ENCODE measurements around the gene NPTXR.

NPTXR gene

DNA sequence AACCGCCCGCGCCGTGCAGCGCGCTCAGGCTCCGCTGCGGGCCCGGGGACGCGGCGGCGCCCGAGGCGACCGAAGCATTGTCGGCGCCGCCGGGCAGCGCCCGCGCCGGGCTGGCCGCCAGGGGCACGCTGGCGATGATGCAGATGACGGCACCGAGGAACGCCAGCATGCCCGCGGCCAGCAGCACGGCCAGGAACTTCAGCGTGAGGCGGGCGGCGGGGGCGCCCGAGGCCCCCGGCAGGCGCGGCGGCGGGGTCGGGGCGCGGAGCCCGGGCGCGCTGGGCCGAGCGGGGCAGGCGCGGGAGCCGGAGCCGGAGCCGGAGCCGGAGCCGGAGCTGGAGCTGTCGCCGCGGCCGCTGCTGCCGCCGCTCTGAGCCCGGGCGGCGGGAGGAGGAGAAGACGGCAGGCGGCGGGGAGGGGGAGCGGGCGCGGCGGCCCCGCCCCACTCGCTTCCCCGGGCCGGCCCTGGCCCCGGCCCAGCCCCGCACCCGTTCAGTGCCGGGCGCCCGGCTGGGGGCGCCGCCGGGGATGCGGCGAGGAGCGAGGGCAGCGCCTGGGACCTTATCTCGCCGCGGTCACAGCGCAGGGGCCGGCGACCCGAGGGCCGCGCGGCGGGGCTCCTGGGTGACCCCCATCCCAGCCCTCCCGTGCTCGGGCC is at the start of gene NPTXR:
TSS of gene NPTXR (minus strand) at position 372 of the 658 bp plus-strand sequence.
- peak; percentile 37 for DNase-seq

DNA sequence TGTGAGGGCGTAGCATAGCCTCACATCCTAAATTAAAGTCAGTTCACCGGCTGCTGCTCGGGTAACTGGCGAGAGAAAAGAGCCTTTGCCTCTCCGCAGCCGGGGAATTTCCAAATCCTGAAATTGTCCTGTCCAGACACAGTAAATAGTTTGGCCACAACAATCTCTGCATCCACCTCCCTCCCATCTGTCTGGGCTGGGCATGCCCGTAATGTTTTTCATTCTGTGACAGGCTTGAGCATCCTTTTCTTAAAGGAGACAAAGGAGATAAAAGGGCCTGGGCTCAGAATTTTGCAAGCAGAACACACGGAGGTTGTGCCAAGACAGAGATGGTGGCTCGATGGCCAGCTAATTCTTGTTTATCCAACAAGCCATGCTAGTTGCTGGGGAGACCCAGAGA is 47.4 kb upstream of the NPTXR start:
- DNase-seq = no peak

DNA sequence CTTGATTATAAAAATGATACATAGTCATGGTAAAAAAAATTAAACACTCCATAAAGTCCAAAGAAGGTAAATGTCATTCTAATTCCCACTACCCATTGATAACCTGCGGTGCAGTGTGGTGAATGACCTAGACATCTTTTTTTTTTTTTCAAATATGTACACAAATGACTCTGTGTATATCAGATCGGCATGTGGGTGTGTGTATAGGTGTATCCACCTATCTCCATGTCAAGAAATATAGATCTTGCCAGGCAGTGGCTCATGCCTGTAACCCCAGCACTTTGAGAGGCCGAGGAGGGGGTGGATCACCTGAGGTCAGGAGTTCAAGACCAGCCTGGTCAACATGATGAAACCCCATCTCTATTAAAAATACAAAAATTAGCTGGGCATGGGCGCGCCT is 46.5 kb upstream of the NPTXR start:
- DNase-seq = no peak

DNA sequence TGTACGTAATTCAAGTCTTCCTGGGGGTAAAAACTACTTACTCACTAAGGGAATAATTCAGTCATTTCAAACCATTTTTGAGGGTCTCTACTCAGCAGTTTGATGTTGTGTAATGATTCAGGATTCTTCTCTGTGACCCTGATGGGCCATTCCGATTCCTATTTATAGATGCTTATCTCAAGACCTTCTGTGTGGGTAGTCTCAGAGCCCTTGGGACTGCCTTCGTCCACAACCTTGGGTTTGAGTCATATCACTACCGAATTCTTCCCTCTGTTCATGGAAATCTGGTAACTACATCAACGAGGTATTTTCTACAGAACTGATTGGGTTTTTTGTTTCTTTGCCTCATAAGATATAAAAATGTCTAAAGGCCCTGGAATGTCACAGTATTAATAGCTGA is 42.5 kb upstream of the NPTXR start:
- DNase-seq = no peak

DNA sequence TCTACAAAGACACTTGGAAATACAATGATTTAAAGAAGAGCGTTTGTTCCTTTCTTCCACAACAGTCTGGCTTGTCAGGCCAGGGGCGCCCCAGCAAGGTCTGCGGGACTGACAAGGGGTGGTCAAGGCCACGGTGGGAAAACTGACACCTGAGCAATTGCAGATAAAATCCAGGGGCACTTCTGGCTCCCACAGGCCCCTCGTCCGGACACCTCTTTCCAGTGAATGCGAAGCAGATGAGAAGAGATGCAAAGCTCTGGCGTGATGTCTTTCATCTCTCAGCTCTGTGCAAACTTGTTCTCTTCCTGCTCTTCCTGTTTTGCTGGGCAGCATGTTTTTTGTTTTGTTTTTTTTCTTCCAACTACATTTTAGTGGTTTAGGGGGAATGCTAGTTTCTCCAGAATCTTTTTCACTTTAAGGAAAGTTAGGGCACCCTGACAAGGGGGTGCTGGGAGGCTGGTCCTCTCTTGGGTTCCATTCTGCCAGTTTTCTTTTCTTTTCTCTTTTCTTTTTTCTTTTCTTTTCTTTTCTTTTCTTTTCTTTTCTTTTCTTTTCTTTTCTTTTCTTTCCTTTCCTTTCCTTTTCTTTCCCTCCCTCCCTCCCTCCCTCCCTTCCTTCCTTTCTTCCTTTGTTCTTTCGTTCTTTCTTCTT is 39.3 kb upstream of the NPTXR start:
- no peak for DNase-seq

DNA sequence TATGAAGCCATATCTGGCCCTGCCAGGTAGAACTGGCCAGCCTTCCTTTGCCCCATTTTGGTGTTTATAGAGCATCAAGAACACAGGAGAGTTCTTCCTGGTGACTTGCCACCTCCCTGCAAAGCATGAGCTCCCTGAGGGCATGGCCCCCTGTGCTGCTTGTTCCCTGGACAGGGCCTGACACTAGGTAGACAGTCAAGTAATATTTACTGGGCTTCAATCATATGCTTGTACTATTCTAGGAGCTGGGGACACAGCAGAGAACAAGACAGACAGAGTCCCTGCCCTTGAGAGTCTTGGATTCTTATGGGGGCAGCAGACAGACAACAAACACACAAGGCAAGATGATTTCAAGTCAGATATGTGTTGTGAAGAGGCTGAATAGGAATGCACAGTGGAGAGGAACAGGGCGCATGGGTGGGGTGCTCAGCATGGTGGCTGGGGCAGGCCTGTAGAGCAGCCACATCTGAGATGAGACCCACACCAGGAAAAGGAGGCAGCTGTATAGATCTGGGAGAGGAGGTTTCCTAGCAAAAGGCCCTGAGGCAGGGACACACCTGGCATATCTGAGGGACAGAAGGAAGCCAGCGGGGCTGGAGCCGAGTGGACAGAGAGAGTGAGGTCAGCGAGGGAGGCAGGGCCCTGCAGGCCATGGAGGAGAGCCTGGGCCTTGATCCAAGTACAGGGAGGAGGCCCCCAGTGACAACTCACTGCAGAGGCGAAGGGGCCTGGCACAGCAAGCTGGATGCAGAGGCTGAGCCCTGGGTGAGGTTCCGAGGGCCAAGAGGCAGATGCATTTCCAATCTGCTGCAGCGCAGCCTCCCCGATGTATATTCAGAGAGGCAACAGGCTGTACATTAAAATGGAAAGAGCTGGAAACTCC is 38.4 kb upstream of the NPTXR start:
- no peak for DNase-seq

DNA sequence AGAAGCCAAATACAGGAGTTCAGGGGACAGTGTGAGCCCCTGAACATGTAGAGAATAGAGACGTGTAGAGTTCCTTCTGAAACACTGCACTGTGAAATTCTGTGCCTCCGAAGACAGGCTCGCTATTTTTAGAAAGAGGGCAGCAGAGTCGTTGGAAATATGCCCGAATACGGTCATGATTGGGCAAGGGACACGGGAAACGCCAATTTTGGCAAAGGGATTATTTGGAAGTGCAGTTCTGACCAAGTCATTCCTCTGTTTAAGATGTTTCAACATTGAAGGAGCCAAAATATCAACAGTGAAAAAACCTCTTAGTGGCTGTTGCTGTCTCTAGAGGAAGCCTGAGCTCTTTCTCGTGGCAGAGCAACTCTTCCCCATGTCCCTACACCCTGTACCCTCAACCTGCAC is 37.6 kb upstream of the NPTXR start:
- no peak for DNase-seq

DNA sequence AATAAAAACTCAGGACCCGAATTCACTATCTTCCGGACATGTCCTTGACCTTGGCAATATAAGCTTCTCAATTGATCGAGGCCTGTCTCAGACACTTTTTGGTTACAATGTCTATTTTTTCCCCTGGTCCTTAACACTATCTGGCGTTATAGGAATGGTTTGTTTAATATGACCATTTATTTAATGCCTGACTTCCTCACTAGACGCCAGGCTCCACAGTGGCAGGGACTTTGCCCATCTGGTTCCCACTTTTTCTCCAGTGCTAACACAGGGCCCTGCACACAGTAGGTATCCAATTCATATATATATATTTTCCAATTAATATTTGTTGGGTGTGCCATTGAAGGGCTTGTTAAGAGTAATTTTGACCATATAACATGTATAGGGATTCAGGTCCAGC is 36.1 kb upstream of the NPTXR start:
- DNase-seq = no peak

DNA sequence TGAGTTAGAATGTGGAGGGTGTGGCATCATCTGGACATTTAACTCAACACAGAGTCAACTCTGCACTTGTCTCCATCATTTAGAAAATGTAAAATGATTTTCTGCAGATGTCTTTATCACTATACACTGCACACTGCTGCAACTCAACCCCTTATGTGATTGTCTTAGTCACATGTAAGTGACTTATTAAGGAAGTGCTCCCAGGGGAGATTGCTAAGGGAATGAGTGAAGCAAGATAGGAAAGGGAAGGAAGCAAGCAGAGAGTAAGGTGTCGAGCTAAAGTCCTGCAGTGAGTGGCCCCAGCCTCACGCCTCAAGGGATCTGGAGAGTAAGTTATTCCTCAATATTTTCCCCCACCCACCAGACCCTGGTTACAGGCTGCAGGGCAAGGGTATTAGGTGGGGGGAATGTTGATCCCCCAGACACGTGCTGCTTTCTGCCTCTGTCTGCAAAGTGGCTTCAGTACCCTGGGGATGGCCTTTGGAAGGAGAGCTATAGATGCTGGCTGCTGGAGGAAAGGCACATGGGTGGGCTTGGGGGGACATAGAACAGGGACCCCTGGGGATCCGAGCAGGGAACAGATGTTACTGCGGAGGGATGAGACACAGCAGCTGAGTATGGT is 35.4 kb upstream of the NPTXR start:
- DNase-seq = no peak

DNA sequence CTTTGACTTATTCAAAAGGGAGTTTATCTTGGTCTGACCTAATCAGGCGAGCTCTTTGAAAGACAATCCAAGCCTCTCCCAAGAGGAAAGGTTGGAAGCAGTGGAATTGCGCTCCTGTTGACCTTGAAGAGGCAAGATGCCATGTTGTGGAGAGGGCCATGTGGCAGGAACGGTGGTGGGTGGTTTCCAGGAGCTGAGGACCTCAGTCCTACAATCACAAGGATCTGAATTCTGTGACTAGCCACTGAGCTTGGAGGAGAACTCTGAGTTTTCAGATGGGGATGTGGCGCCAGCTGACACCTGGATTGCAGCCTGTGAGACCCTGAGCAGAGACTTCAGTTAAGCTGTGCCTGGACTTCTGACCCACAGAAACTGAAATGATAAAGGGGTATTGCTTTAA is 34.2 kb upstream of the NPTXR start:
- DNase-seq = no peak

DNA sequence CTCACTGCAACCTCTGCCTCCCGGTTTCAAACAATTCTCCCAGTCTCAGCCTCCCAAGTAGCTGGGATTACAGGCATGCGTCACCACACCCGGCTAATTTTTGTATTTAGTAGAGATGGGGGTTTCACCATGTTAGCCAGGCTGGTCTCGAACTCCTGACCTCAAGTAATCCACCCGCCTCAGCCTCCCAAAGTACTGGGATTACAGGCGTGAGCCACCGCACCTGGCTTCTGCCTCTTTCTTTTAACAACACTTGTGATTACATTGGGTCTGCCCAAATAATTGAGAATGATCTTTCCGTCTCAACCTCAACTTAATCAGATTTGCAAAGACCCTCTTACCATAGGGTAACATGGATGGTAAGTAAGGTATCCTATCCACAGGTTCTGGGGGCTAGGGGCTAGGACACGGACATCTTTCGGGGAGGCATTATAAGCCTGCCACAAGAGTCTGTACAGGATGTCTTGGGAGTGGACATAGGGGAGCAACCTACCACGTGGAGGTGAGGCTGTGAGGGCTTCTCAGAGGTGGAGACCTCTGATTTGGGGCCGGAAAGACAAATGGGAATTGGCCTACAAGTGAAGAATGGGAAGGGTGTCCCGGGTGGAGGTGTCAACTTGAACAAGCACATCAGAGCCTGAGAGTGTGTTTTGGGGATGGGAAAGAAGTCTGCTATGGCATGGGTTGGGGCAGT is 30.8 kb upstream of the NPTXR start:
- DNase-seq = no peak

DNA sequence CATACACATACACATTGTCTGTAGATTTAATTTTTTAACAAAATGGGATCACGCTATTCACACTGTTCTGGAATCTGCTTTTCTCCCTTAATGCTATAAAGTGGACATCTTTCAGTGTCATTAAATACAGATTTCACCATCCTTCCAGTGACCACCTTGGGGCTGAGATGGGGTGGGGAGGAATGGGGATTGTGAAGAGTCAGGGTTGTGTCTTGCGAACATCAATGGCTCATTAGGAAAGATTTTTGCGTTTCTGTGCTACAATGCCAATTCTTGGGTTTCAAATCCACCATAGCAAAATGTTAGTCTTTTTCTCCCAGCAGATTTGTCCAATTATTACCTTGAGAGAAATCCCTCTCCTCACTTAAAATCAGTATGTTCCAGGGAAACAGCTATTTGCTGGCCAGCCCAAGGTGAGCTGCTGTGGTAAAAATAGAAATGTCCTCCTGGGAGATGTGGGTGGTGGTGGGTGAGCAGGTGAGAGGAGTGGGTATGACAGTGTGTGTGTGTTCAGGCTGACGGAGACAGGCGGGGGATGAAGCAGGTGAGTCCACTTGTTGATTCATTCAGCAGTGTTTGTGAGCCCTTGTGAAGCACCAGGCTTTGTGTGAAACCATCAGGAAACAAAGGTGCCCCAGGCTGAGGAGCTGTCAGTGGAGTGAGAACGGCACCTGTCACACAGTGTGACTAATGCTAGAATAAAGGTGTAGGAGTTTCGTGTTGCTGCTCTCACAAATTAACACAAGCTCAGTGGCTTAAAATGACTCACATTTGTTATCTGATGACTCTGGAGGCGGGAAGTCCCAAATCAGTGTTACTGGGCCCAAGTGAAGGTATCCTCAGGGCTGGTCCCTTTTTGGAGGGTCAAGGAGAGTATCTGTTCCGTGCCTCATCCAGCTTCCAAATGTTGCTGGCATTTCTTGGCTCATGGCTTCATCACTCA is 29.9 kb upstream of the NPTXR start:
- peak; percentile 58 for DNase-seq

DNA sequence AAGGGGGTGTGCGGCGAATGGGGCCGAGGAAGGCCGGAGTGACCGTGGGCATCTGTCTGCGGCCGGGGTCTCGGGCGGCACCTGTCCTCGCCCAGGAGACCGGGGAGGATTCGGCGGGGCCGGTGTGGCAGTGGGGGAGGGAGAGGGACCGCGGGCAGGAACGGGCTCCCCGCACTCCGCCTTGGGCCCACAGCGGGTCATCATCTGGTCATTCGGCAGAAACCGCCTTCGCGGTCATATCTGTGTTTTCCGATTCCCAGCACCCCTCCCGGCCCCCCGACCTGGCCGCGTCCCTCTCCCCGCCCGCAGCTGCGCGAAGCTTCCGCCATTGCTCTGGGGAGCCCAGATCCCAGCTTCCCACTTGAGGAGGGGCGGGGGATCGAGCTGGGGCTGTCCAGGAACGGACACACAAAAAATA is 29.0 kb upstream of the NPTXR start:
- DNase-seq = no peak

DNA sequence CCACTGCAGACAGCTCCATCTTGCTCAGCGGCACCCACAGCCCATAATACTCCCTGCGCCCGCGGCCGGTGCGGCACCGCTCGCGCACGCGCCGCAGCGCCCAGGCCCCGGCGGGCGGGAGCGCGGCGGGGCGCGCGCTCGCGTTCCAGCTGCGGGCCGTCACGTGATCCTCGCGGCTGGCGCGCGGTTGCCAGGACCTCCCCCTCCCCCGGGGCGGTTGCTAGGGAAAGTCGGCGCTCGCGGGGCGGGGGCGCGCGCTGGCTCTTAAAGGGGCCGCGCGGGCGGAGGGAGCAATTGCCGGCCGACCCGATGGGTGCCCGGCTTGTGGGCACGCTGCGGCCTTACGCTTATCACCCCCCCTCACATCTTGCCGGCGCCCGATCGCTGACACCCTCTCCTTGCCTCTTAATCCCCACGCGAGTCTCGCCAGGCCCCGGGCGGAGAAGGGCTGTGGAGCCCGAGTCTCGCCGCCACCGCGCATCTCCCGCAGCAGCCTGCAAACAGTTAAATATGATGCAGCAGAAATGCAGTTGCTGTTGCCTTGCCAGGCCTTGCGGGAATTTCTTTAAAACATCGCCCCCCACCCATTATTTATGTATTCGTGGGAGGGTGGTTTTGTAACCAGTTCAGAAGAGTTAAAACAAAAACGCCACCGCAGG is 28.5 kb upstream of the NPTXR start, which contains the start of gene CBX6:
TSS of gene CBX6 (minus strand) at position 45 of the 659 bp plus-strand sequence. CDS start at position 19, 26 bp downstream.
- DNase-seq = peak; percentile 90

DNA sequence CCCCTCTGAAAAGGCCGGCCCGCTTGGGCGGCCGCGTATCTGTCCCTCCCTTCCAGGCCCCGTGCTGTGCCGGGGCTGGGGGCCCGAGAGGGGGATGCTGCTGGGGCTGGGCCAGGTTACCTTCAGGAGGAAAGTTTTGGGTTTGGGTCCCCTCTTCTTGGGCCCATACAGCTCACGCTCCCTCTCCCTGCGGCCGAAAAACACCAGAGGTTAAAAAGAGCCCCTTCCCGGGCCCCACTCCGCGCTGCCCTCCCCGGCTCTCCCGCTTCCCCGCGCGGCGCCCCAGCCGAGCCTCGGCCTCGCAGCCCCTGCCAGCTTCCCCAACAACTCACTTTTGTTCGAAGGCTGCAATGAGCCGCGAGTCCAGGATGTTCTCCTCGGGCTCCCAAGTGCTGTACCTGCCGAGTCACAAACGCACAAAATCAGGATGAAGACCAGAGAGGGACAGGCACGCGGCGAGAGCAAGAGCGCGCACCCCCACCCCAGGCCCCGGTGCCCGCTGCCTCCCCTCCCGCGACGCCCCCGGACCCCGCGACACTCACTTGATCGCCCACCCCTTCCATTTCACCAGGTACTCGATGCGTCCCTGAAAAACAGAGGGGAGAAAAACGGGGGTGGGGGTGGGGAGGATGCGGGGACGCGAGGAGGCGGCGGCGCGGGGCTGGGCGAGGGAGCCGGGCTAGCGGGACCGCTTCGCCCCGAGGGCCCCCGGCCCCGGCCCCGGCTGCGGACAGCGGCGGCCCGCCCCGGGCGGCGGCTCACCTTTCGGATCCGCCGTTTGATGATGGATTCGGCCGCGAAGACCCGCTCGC is 27.7 kb upstream of the NPTXR start:
- no peak for DNase-seq

DNA sequence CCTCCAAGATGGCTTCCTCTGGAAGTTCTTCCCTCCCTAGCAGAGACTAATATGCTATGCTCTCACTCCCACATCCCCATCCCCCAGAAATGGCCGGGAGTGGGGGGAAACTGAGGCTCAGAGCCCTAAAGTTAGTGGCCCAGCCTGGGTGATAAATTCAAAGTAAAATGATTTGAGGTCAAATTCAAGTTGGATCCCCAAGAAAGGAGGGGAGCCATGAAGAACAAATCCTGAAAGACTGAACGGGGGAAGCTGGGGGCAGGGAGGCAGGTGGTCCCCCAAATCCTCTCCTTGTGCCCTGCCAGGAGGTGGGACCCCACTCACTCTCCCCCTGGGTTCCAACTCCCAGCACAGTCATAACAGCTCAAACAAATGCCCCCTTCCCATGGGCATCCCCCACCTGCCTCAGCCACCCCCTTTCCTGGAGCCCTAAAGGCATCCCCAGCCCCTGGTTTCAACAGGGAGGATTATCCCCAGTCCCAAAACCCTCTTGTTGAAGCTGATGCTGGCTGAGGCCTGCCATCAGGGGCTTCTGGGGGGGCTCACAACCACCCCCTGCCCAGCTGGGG is 27.0 kb upstream of the NPTXR start:
- no peak for DNase-seq

DNA sequence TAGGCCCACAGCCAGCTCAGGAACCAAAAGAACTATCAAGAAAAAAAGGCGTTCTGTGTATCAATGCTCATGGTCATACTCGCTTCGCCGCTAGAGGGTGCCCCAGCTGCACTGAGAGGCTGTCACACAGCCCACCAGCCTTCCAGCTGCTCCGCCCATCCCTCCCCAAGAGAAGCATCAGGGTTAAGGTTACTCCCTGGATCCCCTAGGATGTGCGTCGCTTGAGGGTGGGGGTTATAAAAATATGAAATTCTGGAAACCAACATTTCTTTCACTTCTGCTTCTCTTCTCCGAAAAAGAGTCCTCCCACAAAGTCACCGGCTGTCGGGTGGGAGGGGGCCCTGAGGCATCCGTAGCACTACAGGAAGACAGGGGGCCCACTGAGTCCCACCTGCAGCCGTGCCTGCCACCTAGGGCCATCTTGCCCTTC is 26.5 kb upstream of the NPTXR start:
- peak; percentile 76 for DNase-seq

DNA sequence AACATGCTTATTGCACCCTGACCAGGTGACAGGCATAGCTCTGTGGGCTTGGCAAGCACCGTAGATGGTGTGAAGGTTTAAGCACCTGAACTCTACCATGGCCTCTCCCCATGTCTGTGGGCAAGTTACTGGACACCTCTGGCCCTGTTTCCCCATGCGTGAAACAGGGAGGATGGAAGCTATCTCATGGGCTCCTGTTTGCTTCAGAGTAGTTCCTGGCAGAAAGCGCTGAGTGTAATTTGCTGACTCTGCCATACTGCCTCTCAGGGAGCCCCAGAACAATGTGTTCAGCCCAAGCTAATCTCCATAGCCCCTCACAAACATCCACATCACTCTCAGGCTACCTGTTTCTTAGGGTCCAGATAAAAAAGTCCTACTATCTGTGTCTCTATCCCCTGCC is 25.8 kb upstream of the NPTXR start:
- DNase-seq = no peak

DNA sequence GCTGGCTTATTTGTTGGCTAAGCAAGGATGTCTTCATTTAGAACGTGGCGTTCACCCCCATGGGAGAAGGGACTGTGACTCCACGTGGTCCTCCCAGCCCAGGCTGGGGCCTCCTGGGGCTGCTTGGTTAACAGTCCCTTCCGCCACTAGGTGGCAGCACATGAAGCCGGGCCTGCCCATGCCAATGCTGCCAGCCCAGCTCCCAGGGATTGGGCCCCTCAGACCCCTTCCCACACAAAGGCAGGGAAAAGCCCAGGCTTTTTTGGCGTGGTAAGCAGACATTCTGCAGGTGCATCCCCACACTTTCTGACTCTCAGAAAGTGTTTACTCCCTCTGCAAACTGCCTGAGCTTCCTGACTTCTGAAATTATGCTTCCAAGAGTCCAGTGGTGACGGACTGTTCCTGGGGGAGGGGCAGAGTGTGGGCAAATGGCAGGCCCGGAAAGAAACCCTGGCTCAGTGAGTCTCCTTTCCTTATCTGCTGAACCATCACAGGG is 25.1 kb upstream of the NPTXR start:
- DNase-seq = peak; percentile 75

All from activated CD4-positive, alpha-beta T cell treated with anti-CD3 and anti-CD28 coated beads for 1 hour (primary cell).